ENCODE measurements around the gene RANBP9. TPM values are rescaled to one million over a fixed set of nuclear protein-coding genes. Genes with fewer than 3 reads are reported as not detected.

Gene RANBP9
- total and polyA plus RNA-seq, 9 of the 15 experiments (the other 6 are each of a cell fraction or from before 2014, with no cell fraction given) = 27.5 to 130 (median 61.5) TPM

DNA sequence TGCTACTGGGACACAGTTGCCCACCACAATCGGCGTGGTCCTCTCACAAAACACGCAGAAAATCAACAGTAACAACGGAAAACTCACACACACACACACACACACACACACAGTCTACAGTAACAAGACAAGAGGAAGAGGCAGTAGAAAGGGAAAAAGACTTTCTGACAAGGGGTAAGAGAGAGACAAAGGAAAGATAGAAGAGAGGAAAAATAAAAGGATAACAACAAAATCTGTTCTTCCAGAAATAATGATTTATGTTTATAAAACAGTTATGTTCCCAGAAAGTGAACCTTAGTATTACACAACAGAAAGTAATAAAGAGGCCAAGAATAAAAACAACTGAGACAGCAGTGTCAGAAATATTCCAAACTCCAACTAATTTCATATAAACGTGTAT, 2.9 kb downstream of the RANBP9 start (continued):
- TF ChIP-seq PHF8 (IDR thresholded peaks at IDR 0.05; ENCODE audit: borderline replicate concordance, low read length) (no peak), ZNF239 (CRISPR knock-in tag; IDR thresholded peaks at IDR 0.05) (no peak), PHB2 (IDR thresholded peaks at IDR 0.05; ENCODE audit: low read depth) (0 out of 2 replicates have a peak, but pooled peaks have one; percentile 16), SNIP1 (IDR thresholded peaks at IDR 0.05; ENCODE audit: low read depth) (peak; percentile 34; the same call in 1 of the 2 replicates), ZNF76 (CRISPR knock-in tag; IDR thresholded peaks at IDR 0.05; ENCODE audit: borderline replicate concordance) (no peak), ZBTB49 (CRISPR knock-in tag; IDR thresholded peaks at IDR 0.05; ENCODE audit: borderline replicate concordance) (no peak), TAF9B (IDR thresholded peaks at IDR 0.05; ENCODE audit: partially characterized antibody) (peak; percentile 37), MLLT1 (IDR thresholded peaks at IDR 0.05) (peak; percentile 85 to 86; a peak in 3 of 4 replicates), SREBF2 (CRISPR knock-in tag; IDR thresholded peaks at IDR 0.05) (no peak), TCFL5 (CRISPR knock-in tag; conservative IDR thresholded peaks at IDR 0.05) (no peak), LEF1 (IDR thresholded peaks at IDR 0.05) (peak; percentile 40; the same call in 1 of the 2 replicates), ARHGAP35 (IDR thresholded peaks at IDR 0.05; ENCODE audit: partially characterized antibody) (peak; percentile 39), ASH1L (IDR thresholded peaks at IDR 0.05; ENCODE audit: borderline replicate concordance, low read depth, partially characterized antibody) (peak; percentile 30), SIN3B (IDR thresholded peaks at IDR 0.05; ENCODE audit: low read depth) (no peak), ZNF583 (CRISPR knock-in tag; IDR thresholded peaks at IDR 0.05) (no peak), HMGN3 (IDR thresholded peaks at IDR 0.05; ENCODE audit: borderline replicate concordance, extremely low read depth, insufficient read length, low read depth, low read length) (no peak), EP300 (IDR thresholded peaks at IDR 0.05; ENCODE audit: low read length) (no peak), ZZZ3 (IDR thresholded peaks at IDR 0.05) (no peak), ZNF436 (CRISPR knock-in tag; IDR thresholded peaks at IDR 0.05) (no peak), ELF4 (CRISPR knock-in tag; IDR thresholded peaks at IDR 0.05) (peak; percentile 91), CREB3L1 (IDR thresholded peaks at IDR 0.05; ENCODE audit: borderline replicate concordance, low read depth) (no peak), RBBP5 (IDR thresholded peaks at IDR 0.05; ENCODE audit: borderline replicate concordance, insufficient read depth, low read length, poor library complexity, severe bottlenecking) (no peak), ZSCAN29 (IDR thresholded peaks at IDR 0.05) (no peak), BRD4 (IDR thresholded peaks at IDR 0.05) (no peak)
- TF ChIP-seq, protein P1, sequence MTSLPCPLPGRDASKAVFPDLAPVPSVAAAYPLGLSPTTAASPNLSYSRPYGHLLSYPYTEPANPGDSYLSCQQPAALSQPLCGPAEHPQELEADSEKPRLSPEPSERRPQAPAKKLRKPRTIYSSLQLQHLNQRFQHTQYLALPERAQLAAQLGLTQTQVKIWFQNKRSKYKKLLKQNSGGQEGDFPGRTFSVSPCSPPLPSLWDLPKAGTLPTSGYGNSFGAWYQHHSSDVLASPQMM (CRISPR knock-in tag; IDR thresholded peaks at IDR 0.05) = no peak

Measured in K562 (cell line).